SK-N-SH treated with all-trans-retinoic acid at 6 μM for 48 hours (cell line): ENCODE data around the gene TRNP1.

Experiments used
- ATAC-seq: fragments of 200-7000 bp; cut with Tn5 transposase; 3 replicates; pipeline ENCODE4 v1.9.1; 2020; ENCODE audit warnings: mild to moderate bottlenecking, moderate library complexity
- ARNTL ChIP-seq: fragments of 450-650 bp; formaldehyde crosslinking; IDR thresholded peaks from 2 replicates; pipeline ENCODE4 v1.5.0; 2020; ENCODE audit warnings: low read depth, mild to moderate bottlenecking, moderate library complexity, borderline replicate concordance
- BACH2 ChIP-seq: fragments of 250-450 bp; sonication (Bioruptor Pico); IDR thresholded peaks from 2 replicates; pipeline ENCODE4 v1.9.0; 2021; ENCODE audit warnings: mild to moderate bottlenecking, borderline replicate concordance
- CSDC2 ChIP-seq: fragments of 250-450 bp; sonication (Bioruptor Pico); IDR thresholded peaks from 2 replicates; pipeline ENCODE4 v1.5.0; 2020; ENCODE audit warnings: mild to moderate bottlenecking, moderate library complexity
- GLIS3 ChIP-seq: fragments of 250-450 bp; sonication (Bioruptor Pico); IDR thresholded peaks from 2 replicates; pipeline ENCODE4 v1.5.0; 2020; ENCODE audit warnings: mild to moderate bottlenecking, moderate library complexity
- ISL1 ChIP-seq: fragments of 250-450 bp; sonication (Bioruptor Pico); IDR thresholded peaks from 2 replicates; pipeline ENCODE4 v2.1.2; 2022; ENCODE audit warnings: mild to moderate bottlenecking, moderate library complexity
- OSR1 ChIP-seq: fragments of 250-450 bp; sonication (Bioruptor Pico); IDR thresholded peaks from 2 replicates; pipeline ENCODE4 v1.8.0; 2022; ENCODE audit warnings: moderate library complexity, mild to moderate bottlenecking, inconsistent platforms
- PPARA ChIP-seq: fragments of 250-450 bp; sonication (Bioruptor Pico); IDR thresholded peaks from 2 replicates; pipeline ENCODE4 v1.5.0; 2020; ENCODE audit warnings: mild to moderate bottlenecking, borderline replicate concordance
- RARB ChIP-seq: fragments of 250-450 bp; sonication (Bioruptor Pico); IDR thresholded peaks from 2 replicates; pipeline ENCODE4 v1.8.0; 2021; ENCODE audit warnings: mild to moderate bottlenecking, moderate library complexity
- SNAI2 ChIP-seq: fragments of 250-450 bp; sonication (Bioruptor Pico); IDR thresholded peaks from 2 replicates; pipeline ENCODE4 v1.5.0; 2020; ENCODE audit warnings: mild to moderate bottlenecking, moderate library complexity
- TCF4 ChIP-seq: fragments of 250-450 bp; sonication (Bioruptor Pico); IDR thresholded peaks from 2 replicates; pipeline ENCODE4 v1.8.0; 2021; ENCODE audit warnings: mild to moderate bottlenecking, moderate library complexity, borderline replicate concordance
- TOX ChIP-seq: fragments of 250-450 bp; sonication (Bioruptor Pico); IDR thresholded peaks from 2 replicates; pipeline ENCODE4 v1.8.0; 2021; ENCODE audit warnings: mild to moderate bottlenecking, moderate library complexity, borderline replicate concordance
- ZC3H10 ChIP-seq: fragments of 250-450 bp; sonication (Bioruptor Pico); IDR thresholded peaks from 2 replicates; pipeline ENCODE4 v1.5.1; 2021; ENCODE audit warnings: mild to moderate bottlenecking, moderate library complexity
- ZFP3 ChIP-seq: fragments of 250-450 bp; sonication (Bioruptor Pico); IDR thresholded peaks from 2 replicates; pipeline ENCODE4 v1.5.0; 2020; ENCODE audit warnings: mild to moderate bottlenecking, moderate library complexity
- ZNF565 ChIP-seq: fragments of 450-650 bp; formaldehyde crosslinking; conservative IDR thresholded peaks from 2 replicates; pipeline ENCODE4 v1.5.0; 2020; ENCODE audit warnings: low read depth, mild to moderate bottlenecking, moderate library complexity
- ZNF70 ChIP-seq: fragments of 450-650 bp; formaldehyde crosslinking; IDR thresholded peaks from 2 replicates; pipeline ENCODE4 v1.5.0; 2020; ENCODE audit warnings: mild to moderate bottlenecking, moderate library complexity
- ZNF8 ChIP-seq: fragments of 450-650 bp; formaldehyde crosslinking; IDR thresholded peaks from 2 replicates; pipeline ENCODE4 v1.5.0; 2020; ENCODE audit warnings: mild to moderate bottlenecking, moderate library complexity
- TF ChIP-seq, protein P1 (sequence below): fragments of 250-450 bp; sonication (Bioruptor Pico); IDR thresholded peaks from 2 replicates; pipeline ENCODE4 v1.5.0; 2020; ENCODE audit warnings: mild to moderate bottlenecking, moderate library complexity
- TF ChIP-seq, protein P2 (sequence below): fragments of 250-450 bp; sonication (Bioruptor Pico); IDR thresholded peaks from 2 replicates; pipeline ENCODE4 v1.5.1; 2021; ENCODE audit warnings: mild to moderate bottlenecking, moderate library complexity
- TF ChIP-seq, protein P3 (sequence below): fragments of 250-450 bp; sonication (Bioruptor Pico); IDR thresholded peaks from 2 replicates; pipeline ENCODE4 v1.5.1; 2020; ENCODE audit warnings: low read depth, mild to moderate bottlenecking, moderate library complexity
- TF ChIP-seq, protein P4 (sequence below): fragments of 250-450 bp; sonication (Bioruptor Pico); IDR thresholded peaks from 2 replicates; pipeline ENCODE4 v1.8.0; 2020; ENCODE audit warnings: mild to moderate bottlenecking, moderate library complexity, borderline replicate concordance

Gene TRNP1

DNA sequence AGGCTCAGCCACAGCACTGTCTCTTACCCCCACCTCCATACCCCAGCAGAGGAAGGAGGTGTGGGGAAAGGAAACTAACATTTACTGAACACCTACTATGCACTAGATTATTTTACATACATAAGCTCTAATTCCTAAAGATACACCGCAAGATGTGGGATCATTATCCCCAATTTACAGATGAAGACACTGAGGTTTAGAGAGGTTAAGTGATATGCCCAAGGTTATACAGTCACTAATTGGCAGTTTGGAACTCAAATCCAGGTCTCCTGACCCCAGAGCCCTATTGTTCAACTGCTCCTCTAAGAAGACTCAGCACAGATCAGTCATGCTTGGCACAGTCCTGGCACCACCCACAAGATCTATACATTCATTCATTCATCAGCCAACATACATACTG, 22.9 kb downstream of the TRNP1 start (continued):
- TF ChIP-seq, protein P1, sequence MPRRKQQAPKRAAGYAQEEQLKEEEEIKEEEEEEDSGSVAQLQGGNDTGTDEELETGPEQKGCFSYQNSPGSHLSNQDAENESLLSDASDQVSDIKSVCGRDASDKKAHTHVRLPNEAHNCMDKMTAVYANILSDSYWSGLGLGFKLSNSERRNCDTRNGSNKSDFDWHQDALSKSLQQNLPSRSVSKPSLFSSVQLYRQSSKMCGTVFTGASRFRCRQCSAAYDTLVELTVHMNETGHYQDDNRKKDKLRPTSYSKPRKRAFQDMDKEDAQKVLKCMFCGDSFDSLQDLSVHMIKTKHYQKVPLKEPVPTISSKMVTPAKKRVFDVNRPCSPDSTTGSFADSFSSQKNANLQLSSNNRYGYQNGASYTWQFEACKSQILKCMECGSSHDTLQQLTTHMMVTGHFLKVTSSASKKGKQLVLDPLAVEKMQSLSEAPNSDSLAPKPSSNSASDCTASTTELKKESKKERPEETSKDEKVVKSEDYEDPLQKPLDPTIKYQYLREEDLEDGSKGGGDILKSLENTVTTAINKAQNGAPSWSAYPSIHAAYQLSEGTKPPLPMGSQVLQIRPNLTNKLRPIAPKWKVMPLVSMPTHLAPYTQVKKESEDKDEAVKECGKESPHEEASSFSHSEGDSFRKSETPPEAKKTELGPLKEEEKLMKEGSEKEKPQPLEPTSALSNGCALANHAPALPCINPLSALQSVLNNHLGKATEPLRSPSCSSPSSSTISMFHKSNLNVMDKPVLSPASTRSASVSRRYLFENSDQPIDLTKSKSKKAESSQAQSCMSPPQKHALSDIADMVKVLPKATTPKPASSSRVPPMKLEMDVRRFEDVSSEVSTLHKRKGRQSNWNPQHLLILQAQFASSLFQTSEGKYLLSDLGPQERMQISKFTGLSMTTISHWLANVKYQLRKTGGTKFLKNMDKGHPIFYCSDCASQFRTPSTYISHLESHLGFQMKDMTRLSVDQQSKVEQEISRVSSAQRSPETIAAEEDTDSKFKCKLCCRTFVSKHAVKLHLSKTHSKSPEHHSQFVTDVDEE: no peak
- TF ChIP-seq ISL1 (CRISPR knock-in tag): no peak
- TF ChIP-seq CSDC2: no peak
- no peak for TF ChIP-seq BACH2 (CRISPR knock-in tag)

DNA sequence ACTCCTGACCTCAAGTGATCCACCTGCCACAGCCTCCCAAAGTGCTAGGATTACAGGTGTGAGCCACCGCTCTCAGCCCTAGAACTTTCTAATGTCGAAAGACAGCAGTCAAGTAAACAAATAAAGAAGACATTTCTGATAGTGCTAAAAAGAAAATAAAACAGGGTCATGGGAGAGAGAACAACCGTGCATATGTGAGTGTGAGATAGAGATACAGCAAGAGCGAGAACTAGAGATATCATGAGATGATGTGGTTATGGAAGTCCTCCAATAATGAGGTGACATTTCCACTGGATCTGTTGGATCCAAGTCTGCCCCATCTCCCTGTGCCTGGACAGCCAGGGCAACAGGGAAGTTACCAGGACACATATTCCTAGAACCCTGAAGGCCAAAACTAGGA, 23.7 kb downstream of the TRNP1 start:
- TF ChIP-seq TOX (CRISPR knock-in tag) (no peak), ARNTL (CRISPR knock-in tag) (no peak), ZC3H10 (CRISPR knock-in tag) (no peak), ZNF8 (no peak), ZNF70 (CRISPR knock-in tag) (no peak)
- TF ChIP-seq, protein P2, sequence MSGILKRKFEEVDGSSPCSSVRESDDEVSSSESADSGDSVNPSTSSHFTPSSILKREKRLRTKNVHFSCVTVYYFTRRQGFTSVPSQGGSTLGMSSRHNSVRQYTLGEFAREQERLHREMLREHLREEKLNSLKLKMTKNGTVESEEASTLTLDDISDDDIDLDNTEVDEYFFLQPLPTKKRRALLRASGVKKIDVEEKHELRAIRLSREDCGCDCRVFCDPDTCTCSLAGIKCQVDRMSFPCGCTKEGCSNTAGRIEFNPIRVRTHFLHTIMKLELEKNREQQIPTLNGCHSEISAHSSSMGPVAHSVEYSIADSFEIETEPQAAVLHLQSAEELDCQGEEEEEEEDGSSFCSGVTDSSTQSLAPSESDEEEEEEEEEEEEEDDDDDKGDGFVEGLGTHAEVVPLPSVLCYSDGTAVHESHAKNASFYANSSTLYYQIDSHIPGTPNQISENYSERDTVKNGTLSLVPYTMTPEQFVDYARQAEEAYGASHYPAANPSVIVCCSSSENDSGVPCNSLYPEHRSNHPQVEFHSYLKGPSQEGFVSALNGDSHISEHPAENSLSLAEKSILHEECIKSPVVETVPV: no peak
- TF ChIP-seq, protein P3, sequence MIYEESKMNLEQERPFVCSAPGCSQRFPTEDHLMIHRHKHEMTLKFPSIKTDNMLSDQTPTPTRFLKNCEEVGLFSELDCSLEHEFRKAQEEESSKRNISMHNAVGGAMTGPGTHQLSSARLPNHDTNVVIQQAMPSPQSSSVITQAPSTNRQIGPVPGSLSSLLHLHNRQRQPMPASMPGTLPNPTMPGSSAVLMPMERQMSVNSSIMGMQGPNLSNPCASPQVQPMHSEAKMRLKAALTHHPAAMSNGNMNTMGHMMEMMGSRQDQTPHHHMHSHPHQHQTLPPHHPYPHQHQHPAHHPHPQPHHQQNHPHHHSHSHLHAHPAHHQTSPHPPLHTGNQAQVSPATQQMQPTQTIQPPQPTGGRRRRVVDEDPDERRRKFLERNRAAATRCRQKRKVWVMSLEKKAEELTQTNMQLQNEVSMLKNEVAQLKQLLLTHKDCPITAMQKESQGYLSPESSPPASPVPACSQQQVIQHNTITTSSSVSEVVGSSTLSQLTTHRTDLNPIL (CRISPR knock-in tag): no peak
- no peak for ATAC-seq

DNA sequence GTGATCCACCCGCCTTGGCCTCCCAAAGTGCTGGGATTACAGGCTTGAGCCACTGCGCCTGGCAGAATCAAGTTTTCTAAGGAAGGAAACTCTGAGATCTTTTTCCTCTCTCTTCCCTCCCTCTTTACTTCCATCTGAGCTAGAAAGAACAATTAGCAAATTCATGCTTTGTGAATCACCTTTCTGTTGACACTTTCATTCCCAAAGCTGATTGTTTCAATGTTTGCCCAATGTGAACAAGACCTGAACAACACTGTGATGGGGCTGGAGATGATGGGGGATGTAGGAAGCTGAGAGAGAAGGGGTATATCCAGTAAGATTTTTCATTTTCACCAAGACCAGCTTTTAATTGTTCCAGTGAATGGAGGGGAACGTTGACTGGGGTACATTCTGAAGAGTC, 24.8 kb downstream of the TRNP1 start:
- no peak for TF ChIP-seq TOX (CRISPR knock-in tag)
- TF ChIP-seq ZFP3: no peak
- TF ChIP-seq, protein P4, sequence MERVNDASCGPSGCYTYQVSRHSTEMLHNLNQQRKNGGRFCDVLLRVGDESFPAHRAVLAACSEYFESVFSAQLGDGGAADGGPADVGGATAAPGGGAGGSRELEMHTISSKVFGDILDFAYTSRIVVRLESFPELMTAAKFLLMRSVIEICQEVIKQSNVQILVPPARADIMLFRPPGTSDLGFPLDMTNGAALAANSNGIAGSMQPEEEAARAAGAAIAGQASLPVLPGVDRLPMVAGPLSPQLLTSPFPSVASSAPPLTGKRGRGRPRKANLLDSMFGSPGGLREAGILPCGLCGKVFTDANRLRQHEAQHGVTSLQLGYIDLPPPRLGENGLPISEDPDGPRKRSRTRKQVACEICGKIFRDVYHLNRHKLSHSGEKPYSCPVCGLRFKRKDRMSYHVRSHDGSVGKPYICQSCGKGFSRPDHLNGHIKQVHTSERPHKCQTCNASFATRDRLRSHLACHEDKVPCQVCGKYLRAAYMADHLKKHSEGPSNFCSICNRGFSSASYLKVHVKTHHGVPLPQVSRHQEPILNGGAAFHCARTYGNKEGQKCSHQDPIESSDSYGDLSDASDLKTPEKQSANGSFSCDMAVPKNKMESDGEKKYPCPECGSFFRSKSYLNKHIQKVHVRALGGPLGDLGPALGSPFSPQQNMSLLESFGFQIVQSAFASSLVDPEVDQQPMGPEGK: no peak
- TF ChIP-seq ZNF70 (CRISPR knock-in tag): no peak
- no peak for TF ChIP-seq PPARA (CRISPR knock-in tag)
- TF ChIP-seq OSR1 (CRISPR knock-in tag): no peak
- no peak for TF ChIP-seq TCF4 (CRISPR knock-in tag)
- TF ChIP-seq RARB (CRISPR knock-in tag): no peak
- TF ChIP-seq GLIS3 (CRISPR knock-in tag): no peak
- TF ChIP-seq ZNF8: no peak
- TF ChIP-seq ARNTL (CRISPR knock-in tag): no peak
- no peak for TF ChIP-seq ISL1 (CRISPR knock-in tag)
- no peak for ATAC-seq

DNA sequence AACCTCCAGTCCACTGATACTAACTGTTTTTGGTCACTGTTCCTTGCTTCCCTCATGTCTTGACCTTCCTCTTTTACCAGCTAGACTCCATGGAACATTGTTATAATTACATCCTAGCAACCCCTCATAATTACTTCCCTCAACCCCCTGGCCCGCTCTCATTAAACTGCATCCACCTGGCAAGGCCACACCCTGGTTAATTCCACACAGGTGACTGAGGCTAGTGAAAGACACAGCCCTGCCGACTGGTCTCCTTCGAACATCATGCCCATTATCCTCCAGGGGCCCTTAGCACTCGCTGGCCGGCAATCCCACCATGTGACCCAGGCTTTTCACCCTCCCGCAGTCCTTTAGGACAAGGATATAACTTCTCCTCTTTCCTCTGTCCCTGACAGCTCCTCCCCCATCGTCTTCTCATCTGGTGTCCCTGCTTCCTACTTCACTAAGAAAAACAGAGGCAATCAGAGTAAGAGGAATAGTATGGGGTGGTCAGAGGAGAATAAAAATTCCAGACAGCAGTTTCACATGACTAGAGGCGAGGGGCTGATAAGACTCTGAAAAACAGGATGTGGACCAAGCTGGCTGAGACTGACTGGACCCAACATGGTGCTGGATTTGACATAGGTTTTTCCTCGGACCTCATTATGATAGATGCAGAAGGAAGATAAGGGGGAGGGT, 28.0 kb downstream of the TRNP1 start:
- TF ChIP-seq GLIS3 (CRISPR knock-in tag) (no peak), RARB (CRISPR knock-in tag) (no peak), PPARA (CRISPR knock-in tag) (no peak), SNAI2 (CRISPR knock-in tag) (no peak), ZNF565 (CRISPR knock-in tag) (no peak), ZNF8 (no peak), OSR1 (CRISPR knock-in tag) (no peak), ISL1 (CRISPR knock-in tag) (no peak)
- TF ChIP-seq, protein P2: no peak
- ATAC-seq: no peak
